SIG-M5 treated with dmso at 0.1 percent for 504 hours (cell line): ENCODE data around the gene GNE.
"Not testable (repeated sequence)": the region's sequence is repeated elsewhere in the genome, so short reads cannot be mapped to it uniquely, and the experiment has no call there.

Experiments used
- DNase-seq: peaks from one replicate; lab custom pipeline; 2025; ENCODE audit not compliant: unreplicated experiment; lab: John Stamatoyannopoulos, UW

GNE gene

GRCh38 chr9:36208521-36209253, 49.6 kb downstream of the GNE start:
- DNase-seq = no peak

GRCh38 chr9:36207546-36208012, 50.7 kb downstream of the GNE start:
- no peak for DNase-seq

GRCh38 chr9:36207016-36207415, 51.2 kb downstream of the GNE start:
- no peak for DNase-seq

- no peak for DNase-seq
These were observed 53.2 kb downstream of the GNE start for GRCh38 chr9:36204906-36205547.

- DNase-seq = no peak
These were observed 63.8 kb downstream of the GNE start for GRCh38 chr9:36194326-36195000.

GRCh38 chr9:36193023-36193422, 65.2 kb downstream of the GNE start:
- no peak for DNase-seq

GRCh38 chr9:36192196-36192595, 66.1 kb downstream of the GNE start:
- no peak for DNase-seq

- DNase-seq = peak; percentile 22
These were observed 66.6 kb downstream of the GNE start for GRCh38 chr9:36191686-36192085.

GRCh38 chr9:36191290-36191645, 67.0 kb downstream of the GNE start:
- DNase-seq = no peak

GRCh38 chr9:36190388-36191289, 67.6 kb downstream of the GNE start, which contains the start of gene CLTA:
TSS of gene CLTA (plus strand) at chr9:36190921. CDS start at chr9:36191057, 136 bp downstream.
- DNase-seq = peak; percentile 99

GRCh38 chr9:36189976-36190375, 68.3 kb downstream of the GNE start:
- DNase-seq = no peak

GRCh38 chr9:36188212-36188611, 70.0 kb downstream of the GNE start:
- no peak for DNase-seq

GRCh38 chr9:36187414-36187813, 70.8 kb downstream of the GNE start:
- DNase-seq = no peak

- not testable (repeated sequence) for DNase-seq
These were observed 78.0 kb downstream of the GNE start for GRCh38 chr9:36180243-36180642.

- DNase-seq = no peak
These were observed 80.7 kb downstream of the GNE start for GRCh38 chr9:36177571-36177970.

- DNase-seq = not testable (repeated sequence)
These were observed 81.8 kb downstream of the GNE start for GRCh38 chr9:36176496-36176895.

- DNase-seq = not testable (repeated sequence)
These were observed 83.0 kb downstream of the GNE start for GRCh38 chr9:36175209-36175608.

GRCh38 chr9:36174731-36175130, 83.5 kb downstream of the GNE start:
- no peak for DNase-seq

- DNase-seq = no peak
These were observed 84.0 kb downstream of the GNE start for GRCh38 chr9:36174271-36174670.

- DNase-seq = no peak
These were observed 84.4 kb downstream of the GNE start for GRCh38 chr9:36173861-36174260.

GRCh38 chr9:36170531-36170930, 87.7 kb downstream of the GNE start:
- DNase-seq = no peak
